ENCODE measurements around the gene ZNF784.

Gene ZNF784

DNA sequence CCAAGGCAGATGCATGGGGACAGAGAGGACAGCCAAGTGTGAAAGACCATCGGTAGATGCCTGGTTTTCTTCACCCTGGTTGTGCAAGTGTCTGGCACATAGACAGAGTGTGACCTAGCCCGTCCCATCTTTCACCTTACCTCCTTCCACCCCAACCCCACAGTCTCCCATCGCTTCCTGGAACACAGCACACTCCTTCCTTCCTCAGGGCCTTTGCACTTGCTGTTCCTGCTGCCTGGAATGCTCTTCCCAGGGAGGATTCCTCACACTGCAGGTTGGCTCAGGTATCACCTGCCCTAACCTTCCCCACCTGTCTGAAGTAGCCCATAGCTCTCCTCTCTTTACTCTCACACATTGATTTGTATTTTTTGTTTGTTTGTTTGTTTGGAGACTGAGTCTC lies 28.1 kb downstream of the ZNF784 start:
- Histone ChIP-seq H4K20me1 (ENCODE audit: low read depth, low read length) (no peaks in the 10 kb centered on the region), H3K27ac (ENCODE audit: low read depth, low read length) (no peak overlapping the region), H3K27me3 (ENCODE audit: low read length) (no peaks in the 10 kb centered on the region), H3K36me3 (ENCODE audit: low read length) (no peaks in the 10 kb centered on the region), H3K4me2 (ENCODE audit: low read depth, low read length, poor library complexity, severe bottlenecking) (no peak overlapping the region), H3K9me2 (replicated peaks; ENCODE audit: insufficient read depth, low read length) (no peaks in the 10 kb centered on the region), H2AFZ (ENCODE audit: low read depth, low read length, severe bottlenecking) (no peak overlapping the region), H3F3A (ENCODE audit: insufficient read depth) (peaks cover 21% of the 10 kb centered on the region), H3K9ac (ENCODE audit: low read length) (no peak overlapping the region), H3K79me2 (ENCODE audit: insufficient read depth, low read length) (no peaks in the 10 kb centered on the region), H3K4me3 (ENCODE audit: insufficient read depth, low read length, poor library complexity, severe bottlenecking) (no peak overlapping the region), H3K9me3 (ENCODE audit: insufficient read depth, low read length) (no peaks in the 10 kb centered on the region)
- no peak for TF ChIP-seq EZH2phosphoT487 (conservative IDR thresholded peaks at IDR 0.05; ENCODE audit: low read length)
- TF ChIP-seq, protein P1, sequence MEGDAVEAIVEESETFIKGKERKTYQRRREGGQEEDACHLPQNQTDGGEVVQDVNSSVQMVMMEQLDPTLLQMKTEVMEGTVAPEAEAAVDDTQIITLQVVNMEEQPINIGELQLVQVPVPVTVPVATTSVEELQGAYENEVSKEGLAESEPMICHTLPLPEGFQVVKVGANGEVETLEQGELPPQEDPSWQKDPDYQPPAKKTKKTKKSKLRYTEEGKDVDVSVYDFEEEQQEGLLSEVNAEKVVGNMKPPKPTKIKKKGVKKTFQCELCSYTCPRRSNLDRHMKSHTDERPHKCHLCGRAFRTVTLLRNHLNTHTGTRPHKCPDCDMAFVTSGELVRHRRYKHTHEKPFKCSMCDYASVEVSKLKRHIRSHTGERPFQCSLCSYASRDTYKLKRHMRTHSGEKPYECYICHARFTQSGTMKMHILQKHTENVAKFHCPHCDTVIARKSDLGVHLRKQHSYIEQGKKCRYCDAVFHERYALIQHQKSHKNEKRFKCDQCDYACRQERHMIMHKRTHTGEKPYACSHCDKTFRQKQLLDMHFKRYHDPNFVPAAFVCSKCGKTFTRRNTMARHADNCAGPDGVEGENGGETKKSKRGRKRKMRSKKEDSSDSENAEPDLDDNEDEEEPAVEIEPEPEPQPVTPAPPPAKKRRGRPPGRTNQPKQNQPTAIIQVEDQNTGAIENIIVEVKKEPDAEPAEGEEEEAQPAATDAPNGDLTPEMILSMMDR (IDR thresholded peaks at IDR 0.05; ENCODE audit: insufficient read depth, low read length, poor library complexity, severe bottlenecking): no peak

DNA sequence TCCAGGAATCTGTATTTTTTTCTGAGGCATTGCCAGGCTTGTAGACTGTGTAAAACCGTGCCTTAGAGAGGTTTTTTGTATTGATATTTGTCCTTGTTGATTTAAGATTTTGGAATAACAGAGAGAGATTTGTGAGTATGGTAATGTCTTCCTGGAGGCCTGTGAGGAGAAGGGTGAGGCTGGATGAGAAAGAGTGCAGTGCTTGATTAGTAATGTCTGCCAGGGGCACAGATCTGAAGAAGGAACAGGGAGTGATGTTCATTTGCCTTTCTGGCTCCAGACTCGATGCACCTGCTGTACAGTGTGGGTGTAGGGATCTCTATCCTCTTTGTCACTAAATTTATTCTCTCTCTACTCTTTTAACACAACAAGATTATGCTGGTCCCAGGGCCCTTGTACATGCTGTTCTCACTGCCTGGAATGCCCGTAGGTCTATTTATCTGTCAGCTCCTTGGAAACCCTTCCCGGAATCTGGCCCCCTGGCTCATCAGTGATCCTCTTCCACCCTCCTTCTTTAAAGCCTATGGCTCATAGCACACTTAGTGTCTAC lies 29.3 kb downstream of the ZNF784 start:
- H3K27me3 ChIP-seq (ENCODE audit: low read length): no peaks in the 10 kb centered on the region
- H2AFZ ChIP-seq (ENCODE audit: low read depth, low read length, severe bottlenecking): no peak overlapping the region
- H3K79me2 ChIP-seq (ENCODE audit: insufficient read depth, low read length): no peaks in the 10 kb centered on the region
- H3K4me2 ChIP-seq (ENCODE audit: low read depth, low read length, poor library complexity, severe bottlenecking): no peak overlapping the region
- H3F3A ChIP-seq (ENCODE audit: insufficient read depth): peaks cover 12% of the 10 kb centered on the region
- H3K9ac ChIP-seq (ENCODE audit: low read length): no peak overlapping the region
- H3K9me2 ChIP-seq (replicated peaks; ENCODE audit: insufficient read depth, low read length): no peaks in the 10 kb centered on the region
- no peaks in the 10 kb centered on the region for H3K36me3 ChIP-seq (ENCODE audit: low read length)
- H3K4me3 ChIP-seq (ENCODE audit: insufficient read depth, low read length, poor library complexity, severe bottlenecking): no peak overlapping the region
- no peak overlapping the region for H3K27ac ChIP-seq (ENCODE audit: low read depth, low read length)
- no peaks in the 10 kb centered on the region for H3K9me3 ChIP-seq (ENCODE audit: insufficient read depth, low read length)
- TF ChIP-seq, protein P1 (IDR thresholded peaks at IDR 0.05; ENCODE audit: insufficient read depth, low read length, poor library complexity, severe bottlenecking): no peak
- no peak for TF ChIP-seq EZH2phosphoT487 (conservative IDR thresholded peaks at IDR 0.05; ENCODE audit: low read length)
- H4K20me1 ChIP-seq (ENCODE audit: low read depth, low read length): no peaks in the 10 kb centered on the region

DNA sequence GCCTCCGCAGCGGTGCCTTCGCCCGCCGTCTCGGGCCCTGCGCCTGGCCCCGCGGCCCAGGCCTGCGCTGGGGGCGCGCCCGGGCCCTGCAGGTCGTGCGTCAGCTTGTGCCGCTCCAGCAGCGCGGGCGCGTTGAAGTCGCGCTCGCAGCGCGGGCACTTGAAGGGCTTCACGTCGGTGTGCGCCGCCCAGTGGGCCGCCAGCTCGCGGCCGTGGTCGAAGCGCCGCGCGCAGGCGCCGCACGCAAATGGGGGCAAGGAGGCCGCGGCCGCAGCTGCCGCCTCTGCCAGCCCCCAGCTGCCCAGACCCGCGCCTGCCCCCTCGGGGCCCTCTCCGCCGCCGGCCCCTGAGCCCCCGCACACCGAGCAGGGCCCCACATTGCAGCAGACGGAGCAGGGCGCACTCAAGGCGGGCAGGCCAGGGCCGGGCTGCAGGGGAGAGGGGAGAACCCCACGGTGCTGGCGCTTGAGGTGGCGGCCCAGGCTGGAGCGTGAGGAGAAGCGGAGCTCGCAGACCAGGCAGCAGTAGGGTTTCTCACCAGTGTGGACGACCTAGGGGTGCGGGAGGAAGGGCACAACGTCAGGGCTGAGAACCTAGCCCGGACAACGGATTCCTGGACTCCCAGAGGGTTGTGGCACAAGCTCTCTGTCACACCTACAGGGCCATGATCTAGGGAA lies 31.1 kb downstream of the ZNF784 start:
- Histone ChIP-seq H3K27ac (ENCODE audit: low read depth, low read length) (no peak overlapping the region), H2AFZ (ENCODE audit: low read depth, low read length, severe bottlenecking) (no peak overlapping the region), H3K9ac (ENCODE audit: low read length) (no peak overlapping the region), H4K20me1 (ENCODE audit: low read depth, low read length) (no peaks in the 10 kb centered on the region), H3F3A (ENCODE audit: insufficient read depth) (no peaks in the 10 kb centered on the region), H3K79me2 (ENCODE audit: insufficient read depth, low read length) (no peaks in the 10 kb centered on the region), H3K4me2 (ENCODE audit: low read depth, low read length, poor library complexity, severe bottlenecking) (no peak overlapping the region), H3K27me3 (ENCODE audit: low read length) (no peaks in the 10 kb centered on the region), H3K4me3 (ENCODE audit: insufficient read depth, low read length, poor library complexity, severe bottlenecking) (no peak overlapping the region), H3K9me3 (ENCODE audit: insufficient read depth, low read length) (no peaks in the 10 kb centered on the region), H3K9me2 (replicated peaks; ENCODE audit: insufficient read depth, low read length) (no peaks in the 10 kb centered on the region), H3K36me3 (ENCODE audit: low read length) (no peaks in the 10 kb centered on the region)
- TF ChIP-seq, protein P1 (IDR thresholded peaks at IDR 0.05; ENCODE audit: insufficient read depth, low read length, poor library complexity, severe bottlenecking): no peak
- no peak for TF ChIP-seq EZH2phosphoT487 (conservative IDR thresholded peaks at IDR 0.05; ENCODE audit: low read length)

All from SU-DHL-6 (cell line).